HG03045 (cell line): ENCODE measurements around the gene SMOC2.

Experiments
- ATAC-seq: cut with Tn5 transposase; IDR thresholded peaks from one replicate; pipeline ENCODE4 v1.9.1; 2021; ENCODE audit warnings: mild to moderate bottlenecking, moderate library complexity; ENCODE audit not compliant: unreplicated experiment

SMOC2 gene

GRCh38 chr6:168415098-168415992, 25.6 kb upstream of the SMOC2 start:
- no peak for ATAC-seq

- ATAC-seq = no peak
These were observed 24.9 kb upstream of the SMOC2 start for GRCh38 chr6:168415993-168416530.

- no peak for ATAC-seq
These were observed 24.5 kb upstream of the SMOC2 start for GRCh38 chr6:168416531-168416930.

GRCh38 chr6:168417191-168417590, 23.8 kb upstream of the SMOC2 start:
- ATAC-seq = no peak

DNA sequence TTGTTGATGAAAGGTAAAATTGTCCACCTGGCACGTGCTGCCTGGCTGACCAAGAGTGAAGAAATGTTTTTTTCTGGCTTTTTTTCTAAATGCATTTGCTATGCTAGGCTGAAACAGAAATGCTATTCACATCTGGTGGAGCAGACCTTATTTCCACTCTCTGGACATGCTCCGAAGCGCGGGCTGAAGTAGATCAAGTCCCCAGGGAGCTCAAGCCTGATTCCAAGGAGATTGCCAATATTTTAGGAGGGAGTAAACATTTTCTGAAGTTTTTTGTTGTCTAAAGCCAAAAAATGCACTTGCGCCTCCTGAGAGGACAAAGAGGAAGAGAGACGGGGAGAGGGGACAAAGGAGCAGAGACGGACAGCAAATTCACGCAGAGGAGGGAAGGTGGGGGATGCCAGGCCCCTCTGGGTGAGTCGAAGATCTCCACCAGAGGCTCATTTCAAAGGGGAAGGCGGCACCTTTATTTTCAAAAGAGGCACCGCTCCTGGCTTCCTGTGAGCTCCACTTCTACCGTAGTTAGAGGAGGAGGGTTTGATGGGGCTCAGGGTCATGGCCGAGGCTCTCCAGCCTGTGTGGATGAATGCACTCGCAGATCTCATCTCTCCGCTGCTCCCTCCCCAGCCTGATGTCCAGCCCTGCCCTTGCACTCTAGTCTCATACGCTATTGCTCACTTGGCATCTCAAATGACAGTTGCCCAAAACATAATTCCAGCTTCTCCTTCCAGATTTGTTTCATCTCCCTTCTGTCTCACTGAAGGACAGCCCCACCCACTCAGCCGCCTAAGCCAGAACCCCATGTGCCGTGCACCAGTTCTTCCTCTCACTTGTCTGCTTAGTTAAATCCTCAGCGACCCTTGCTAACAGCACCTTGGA, 23.1 kb upstream of the SMOC2 start:
- no peak for ATAC-seq

GRCh38 chr6:168418711-168419121, 22.3 kb upstream of the SMOC2 start:
- ATAC-seq = no peak

DNA sequence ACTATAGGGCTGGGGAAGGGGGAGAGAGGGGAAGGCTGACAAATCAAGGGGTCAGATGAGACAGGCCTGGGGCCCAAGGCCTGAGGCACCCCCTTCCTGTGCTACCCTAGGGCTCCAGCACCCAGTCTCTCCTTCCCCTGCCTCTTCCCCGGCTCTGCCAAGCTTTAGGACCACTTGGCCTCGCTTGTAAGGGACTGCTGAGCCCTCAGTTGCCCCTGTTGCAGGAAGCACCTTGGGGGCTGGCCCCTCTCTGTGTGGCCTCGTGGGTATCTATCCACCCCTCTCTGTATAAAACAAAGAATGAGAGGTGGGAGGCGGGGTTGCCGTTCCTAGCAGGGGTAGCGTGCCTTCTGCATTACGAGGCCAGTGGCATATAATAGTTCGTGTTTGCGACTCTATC, 21.4 kb upstream of the SMOC2 start:
- ATAC-seq = no peak

DNA sequence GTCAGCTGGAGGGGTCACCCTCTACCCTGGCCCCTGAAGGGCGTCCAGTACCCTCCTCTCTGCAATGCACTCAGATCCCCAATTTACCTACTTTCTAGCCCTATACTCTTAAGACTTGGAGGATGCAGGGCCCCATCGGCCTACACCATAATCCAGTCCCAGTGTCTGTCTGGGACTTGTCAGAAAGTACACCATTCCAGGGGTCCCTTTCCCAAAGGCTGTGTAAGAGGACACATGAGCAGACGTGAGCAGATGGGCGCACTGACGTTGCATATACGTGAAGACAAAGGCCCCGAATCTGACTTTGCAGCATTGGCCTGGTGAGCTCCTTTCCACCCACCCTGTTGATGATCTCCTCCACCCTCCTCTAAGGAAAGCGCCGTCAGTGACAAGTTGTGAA, 20.9 kb upstream of the SMOC2 start:
- no peak for ATAC-seq

DNA sequence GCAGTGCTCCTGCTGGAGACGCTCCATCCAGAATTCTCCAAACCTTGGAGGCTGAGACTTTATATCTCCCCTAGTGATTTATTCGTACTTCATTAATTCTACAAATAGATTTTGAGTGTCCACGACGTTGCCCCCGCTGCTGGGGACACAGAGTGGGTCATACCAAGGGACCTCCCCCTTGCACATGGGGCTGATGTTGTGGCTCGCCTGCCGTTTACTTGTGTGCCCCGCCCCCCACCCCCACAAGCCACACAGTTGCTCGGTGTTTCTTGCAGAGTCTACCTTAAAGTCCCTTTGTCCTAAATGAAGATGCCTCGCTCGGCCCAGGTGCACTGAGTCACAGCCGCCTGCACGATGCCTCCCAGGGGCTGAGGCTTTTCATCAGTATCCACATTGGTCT, 20.3 kb upstream of the SMOC2 start:
- no peak for ATAC-seq

- ATAC-seq = no peak
These were observed 13.8 kb upstream of the SMOC2 start for GRCh38 chr6:168427184-168427583.

DNA sequence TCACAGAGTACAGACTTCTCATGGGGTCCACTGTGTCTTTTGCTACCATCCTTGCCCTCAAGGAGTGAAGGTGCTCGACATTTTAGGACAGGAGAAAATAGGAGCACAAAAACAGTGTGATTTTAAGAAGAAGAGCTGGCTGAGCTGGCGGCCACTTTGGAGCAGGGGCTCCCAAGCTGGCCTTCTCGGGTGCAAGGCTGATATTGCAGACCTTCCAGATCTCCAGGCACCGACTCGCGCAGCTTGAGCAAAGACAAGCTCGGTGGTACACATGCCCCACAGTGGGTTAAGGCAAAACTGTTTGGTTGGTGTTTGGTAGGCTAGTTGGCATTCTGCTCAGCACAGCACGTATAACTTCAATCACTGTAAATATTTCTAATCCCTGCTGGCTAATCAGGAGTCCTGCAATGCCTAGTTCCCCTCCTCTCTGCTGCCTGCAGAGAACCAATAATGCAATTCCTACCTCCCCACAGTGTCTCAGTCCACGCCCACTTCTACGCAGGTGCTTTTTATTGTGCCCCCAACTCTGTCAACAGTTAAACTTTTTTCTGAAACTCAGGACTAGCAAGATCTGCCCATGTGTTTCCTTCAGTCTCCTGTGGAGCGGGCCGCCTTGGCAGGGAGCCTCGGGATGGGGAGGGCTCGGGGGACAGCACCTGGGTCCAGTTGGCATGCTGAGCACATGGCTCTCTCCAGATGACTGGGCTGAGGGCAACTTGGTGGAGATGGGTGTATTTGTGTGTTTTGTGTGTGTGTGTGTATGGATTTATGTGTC, 12.7 kb upstream of the SMOC2 start:
- ATAC-seq = no peak

- no peak for ATAC-seq
These were observed 12.1 kb upstream of the SMOC2 start for GRCh38 chr6:168428863-168429262.

- no peak for ATAC-seq
These were observed 8.8 kb upstream of the SMOC2 start for GRCh38 chr6:168432196-168432595.

DNA sequence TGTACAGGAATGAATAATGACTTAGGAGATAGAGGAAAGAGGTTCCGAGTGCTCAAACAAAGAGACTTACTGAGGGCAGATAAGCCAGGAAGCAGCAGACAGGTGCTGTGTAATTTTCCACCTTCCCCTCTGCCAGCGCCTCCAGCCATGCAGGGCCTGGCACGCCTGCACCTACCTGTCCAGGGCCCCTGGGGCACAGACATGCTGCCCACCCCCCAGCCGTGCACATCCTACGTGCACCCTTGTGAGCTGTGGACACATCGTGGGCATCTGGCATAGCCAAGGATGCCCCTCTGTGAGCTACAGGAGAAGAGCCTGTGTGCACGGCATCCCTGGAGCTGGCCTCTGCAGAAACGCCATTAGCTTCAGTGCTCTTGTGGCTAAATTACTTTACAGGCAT, 7.1 kb upstream of the SMOC2 start:
- ATAC-seq = no peak

GRCh38 chr6:168434505-168434904, 6.5 kb upstream of the SMOC2 start:
- ATAC-seq = no peak

GRCh38 chr6:168437751-168438150, 3.2 kb upstream of the SMOC2 start:
- no peak for ATAC-seq

DNA sequence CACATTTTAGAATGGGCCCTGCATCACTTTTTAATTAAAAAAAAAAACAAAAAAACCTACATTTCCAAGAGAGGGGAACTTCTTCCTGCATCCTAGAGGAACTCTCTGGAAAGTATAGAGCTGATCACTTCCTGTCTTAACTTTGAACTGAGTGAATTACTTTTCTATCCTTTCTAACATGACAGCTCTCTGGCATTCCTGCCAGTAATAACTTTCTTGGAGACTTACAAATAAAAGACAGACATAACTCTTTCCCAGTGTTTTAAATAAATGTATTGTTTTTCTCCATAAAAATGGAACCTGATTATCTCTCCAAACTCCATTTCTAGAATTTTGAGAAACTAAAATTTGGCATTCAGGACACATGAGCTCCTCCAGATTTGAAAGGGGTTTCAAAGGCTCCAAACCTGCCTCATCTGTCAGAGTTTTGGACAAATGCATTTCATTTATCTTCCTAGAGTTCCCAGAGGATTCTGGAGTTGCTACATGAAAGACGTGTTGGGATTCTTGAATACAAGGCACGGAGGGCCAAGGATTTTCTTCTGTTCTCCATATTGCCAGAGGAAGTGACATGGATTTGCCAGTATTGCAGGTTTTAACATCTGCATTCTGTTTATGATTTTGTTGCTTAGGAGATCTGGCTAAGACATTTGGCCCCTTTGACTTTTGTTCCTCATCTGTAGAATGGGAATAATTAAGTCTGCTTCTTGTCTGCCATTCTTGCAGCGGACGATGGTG, 2.0 kb upstream of the SMOC2 start:
- ATAC-seq = no peak

DNA sequence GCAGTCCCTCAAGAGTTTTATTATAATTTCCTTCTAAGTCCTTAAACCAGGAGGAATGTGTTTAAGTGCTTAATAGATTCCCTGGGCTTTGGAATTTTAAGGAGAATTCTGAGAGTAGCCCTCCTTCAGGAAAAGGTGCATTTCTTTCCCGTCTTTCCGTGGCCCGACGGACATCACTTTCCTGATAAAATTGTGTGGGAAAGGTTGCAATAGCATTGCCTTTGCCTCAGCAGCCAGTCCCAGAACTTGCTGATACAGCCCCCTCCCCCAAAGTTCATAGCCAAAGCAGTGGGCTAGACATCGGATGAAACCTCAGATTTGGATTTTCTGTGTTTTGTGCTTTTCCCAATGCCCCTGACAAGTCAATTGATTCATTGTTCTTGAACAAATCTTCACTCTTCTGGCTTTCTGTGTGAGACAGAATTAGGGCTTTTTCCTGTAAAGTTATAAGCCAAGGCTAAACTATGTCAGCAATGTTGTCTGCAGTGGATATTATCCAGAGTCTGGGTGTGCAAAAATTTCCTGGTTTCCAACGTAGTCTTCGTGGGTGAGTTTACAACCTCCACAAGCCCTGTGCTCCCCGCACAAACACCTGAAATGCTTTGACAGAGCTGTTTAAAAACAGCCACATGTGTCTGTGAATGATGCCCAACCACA, 1.1 kb upstream of the SMOC2 start:
- no peak for ATAC-seq
